CD4-positive, alpha-beta T cell treated with Interleukin-15 for 1 hour (primary cell): Measurements from ENCODE around the gene WNT5B.

Experiments used
- DNase-seq: peaks from one replicate; pipeline ENCODE4 v3.0.0-alpha.2; 2020

The WNT5B gene

DNA sequence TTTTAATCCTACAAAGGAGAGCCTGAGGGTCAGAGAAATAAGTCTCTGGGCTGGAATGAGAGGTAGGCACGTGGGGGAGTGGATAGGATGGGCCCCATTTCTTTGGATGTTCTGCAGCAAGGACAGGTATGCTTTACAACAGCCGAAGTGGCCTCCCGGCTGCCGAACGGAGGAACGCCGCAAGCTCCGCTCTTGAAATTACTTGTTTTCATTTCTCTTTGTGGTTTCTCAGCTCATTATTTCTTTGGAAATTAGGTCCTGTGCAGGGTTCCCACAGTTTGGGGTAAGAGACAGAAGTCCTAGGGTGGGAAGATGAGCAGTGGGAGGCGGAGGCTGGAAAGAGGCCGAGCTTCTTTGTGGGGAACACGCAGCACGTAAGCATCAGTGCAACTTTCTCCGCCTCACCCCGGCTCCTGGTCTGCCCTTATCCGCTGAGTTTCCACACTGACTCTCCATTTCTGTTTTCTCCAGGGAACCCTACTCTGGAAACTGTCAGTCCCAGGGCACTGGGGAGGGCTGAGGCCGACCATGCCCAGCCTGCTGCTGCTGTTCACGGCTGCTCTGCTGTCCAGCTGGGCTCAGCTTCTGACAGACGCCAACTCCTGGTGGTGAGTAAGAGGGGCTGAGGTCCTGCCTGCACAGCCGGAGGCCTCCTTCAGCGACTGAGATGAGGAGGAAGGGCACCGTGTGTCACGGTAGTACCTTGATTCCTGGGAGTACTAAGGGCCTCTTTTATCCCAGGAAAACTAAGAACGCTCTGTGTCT lies 2.0 kb downstream of the WNT5B start:
- no peak for DNase-seq

DNA sequence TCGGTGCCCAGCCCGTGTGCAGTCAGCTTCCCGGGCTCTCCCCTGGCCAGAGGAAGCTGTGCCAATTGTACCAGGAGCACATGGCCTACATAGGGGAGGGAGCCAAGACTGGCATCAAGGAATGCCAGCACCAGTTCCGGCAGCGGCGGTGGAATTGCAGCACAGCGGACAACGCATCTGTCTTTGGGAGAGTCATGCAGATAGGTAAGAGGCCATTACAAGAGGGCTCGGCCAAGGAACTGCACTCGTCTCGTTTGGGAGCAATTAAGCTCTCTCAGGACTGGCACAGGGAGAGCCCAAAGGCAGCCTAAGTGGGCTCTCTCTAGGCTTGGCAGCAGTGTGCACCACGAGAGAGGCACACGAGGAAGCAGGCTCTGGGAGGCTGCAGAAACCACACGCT lies 3.7 kb downstream of the WNT5B start:
- no peak for DNase-seq

DNA sequence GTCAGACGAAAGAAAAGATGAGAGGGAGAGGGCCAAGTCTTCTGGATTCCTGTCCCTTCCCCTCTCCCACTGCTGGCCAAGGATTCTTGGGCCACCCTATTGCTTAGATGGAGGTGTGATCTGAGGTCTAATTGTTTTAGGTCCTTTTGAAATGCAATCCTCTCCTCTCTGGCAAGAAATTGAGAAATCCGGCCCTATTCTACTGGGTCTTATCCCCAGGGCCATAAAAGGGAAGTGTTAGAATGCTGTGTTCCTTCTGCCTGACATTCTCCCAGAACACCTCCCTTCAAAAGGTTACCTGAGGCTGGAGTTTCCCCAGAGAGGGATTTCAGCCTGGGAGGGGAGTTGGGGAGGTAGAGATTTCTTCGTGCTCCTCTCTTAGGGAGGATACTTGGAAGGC lies 4.4 kb downstream of the WNT5B start:
- DNase-seq = no peak

DNA sequence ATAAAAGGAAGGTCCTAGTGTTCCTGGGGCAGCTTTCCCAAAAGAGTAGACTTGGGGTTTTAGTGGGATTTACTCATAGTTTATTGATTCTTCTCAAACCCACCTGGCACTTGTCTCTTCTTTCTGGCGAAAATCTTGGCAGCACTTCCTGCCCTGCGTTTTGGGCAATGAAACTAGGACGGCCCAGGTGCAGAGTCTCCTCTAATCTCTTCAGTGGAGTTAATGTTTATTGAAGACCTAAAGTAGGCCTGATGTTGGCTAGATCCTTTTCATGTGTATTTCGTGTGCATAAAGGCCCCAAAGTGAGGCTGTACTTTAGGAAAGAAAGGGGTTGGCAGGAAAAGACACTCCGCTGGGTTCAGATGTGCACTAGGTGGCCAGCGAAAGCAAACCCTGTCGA lies 5.1 kb downstream of the WNT5B start:
- DNase-seq = no peak

DNA sequence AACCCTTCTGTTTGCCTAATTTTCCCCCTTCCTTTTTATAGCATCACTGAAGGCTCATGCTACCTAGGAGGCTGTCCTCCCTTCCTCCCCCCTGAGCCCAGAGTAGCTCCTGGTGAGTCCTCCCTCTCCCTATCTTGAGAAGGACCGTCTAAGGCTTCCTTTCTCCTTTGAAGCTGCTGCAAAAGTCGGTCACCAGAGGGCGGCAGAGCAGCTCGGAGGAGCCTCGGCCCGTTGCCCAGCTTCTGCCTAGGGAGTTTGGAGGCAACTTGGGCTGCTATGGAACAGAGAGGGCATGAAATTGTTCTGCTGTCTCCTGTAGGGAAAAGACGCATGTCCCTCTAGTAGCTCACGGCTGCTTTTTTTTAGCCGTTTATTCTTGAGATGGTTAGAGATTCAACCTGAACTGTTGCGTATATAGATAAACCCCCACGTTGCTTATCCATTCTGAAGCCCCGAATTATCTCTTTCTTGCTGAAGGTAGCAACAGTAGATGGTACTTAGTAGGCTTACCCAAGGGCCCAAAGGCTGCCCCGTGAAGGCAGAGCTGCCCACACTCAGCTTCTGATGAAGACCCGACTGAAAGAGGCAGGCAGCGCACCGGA lies 5.7 kb downstream of the WNT5B start:
- peak; percentile 58 for DNase-seq

DNA sequence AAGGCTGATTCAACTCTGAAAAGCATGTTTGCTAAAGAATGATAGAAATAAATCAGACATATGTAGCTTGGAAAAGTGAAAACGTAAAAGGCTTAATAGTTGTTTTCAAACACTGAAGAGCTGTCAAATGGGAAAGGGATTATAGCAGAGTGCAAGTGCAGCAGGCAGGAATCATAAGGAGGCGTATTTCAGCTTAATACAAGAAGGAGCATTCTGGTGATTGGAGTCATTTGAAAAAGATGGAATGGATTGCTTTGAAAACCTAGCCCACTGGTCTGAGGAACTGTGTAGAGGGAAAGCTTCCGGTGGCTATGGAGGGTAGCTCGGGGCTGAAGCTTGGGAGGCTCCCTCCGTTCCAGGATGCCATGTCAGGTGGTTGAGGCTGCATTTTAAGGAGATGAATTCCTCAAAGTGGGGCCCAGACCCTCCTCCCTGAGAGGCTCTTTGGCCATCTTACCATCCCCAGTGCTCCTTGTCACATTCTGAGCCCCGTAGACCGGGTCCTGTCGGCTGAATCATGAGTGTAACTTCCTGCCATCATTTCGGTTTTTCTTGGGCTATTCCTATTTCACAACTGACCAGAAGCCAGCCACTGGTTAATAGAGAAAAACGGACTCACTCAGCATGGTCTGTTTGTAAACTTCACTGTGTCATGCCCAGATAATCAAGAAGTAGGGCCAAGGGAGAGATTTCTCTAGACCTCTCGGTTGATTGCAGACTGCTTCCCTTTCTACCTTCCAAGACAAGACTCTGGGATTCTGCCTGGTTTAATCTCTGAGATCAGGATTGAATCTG lies 6.5 kb downstream of the WNT5B start:
- peak; percentile 19 for DNase-seq

DNA sequence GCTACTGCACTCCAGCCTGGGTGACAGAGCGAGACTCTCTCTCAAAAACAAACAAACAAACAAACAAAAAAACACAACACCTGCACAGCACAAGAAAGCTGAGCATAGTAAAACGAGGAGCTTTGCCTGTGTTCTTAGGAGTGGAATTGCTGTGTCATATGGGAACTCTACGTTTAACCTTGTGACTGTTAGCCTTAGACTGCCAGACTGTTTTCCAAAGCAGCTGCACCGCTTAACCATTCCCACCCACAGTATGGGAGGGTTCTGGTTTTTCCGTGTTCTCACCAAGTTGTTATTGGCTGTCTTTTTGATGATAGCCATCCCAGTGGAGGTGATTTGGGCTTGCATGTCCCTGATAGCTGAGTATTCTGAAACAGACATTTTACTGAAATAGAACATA lies 9.2 kb downstream of the WNT5B start:
- no peak for DNase-seq

DNA sequence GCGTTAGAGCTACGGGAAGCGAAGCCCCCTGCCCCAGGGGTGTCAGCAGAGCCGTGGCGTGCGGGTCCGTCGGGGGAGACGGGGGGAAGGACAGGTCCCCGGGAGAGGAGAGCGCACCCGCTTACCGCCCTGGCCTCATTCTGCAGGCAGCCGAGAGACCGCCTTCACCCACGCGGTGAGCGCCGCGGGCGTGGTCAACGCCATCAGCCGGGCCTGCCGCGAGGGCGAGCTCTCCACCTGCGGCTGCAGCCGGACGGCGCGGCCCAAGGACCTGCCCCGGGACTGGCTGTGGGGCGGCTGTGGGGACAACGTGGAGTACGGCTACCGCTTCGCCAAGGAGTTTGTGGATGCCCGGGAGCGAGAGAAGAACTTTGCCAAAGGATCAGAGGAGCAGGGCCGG lies 10.5 kb downstream of the WNT5B start:
- no peak for DNase-seq

DNA sequence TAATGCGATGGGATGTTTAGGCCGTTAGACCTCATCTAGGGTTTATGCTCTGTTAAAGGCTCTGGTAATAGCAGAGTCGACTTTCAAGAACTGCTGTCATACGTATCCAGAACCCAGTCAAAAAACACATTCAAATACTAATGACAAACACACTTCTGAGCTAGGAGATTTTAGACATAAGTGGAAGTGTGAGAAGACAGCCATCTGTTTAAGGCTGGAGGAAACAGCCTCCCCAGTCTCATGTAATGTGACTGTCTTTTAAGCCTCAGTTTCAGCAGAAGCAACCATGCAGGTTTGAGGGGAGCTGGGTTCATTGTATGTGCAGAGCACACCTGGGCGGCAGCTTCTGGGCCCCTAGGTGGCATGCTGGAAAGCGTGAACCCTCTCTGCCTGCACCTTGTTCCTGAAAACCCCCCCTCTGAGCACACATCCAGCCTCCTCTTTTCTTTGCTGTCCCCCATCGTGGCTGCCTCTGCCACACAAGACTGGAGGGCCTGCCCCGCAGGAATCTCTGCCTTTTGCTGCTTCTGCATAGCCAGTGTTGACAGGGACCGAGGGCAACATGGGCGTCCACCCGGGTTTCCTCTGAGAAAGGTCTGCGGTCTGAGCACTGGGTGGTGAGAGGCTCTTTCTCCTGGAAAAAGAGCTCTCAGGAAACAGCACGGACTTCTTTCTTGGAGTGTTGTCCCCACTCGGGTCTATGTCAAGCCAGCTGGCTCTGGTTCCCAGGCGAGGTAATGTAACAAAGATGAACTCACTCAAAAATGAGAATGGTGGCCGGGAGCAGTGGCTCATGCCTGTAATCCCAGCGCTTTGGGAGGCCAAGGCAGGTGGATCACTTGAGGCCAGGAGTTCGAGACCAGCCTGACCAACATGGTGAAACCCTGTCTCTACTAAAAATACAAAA lies 11.6 kb downstream of the WNT5B start:
- DNase-seq = no peak

DNA sequence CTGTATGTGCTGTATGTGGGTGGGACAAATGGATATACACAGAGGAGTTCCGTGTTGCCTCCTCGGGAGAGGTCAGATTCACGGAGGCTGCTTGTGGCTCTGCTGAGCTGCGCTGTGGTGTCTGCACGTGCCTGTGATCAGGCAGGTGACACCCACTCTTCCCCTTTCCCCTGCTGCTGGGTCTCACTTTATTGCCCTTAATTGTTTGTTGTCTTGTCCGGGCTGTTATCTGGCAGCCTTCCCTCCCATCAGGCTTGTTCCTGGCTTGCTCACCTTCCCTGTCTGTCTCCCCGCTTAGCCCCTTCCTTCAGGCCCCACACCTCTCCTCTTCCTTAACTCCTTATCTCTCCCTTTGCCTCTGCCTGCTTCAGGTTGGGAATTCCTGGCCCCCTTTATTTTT lies 13.5 kb downstream of the WNT5B start:
- no peak for DNase-seq

DNA sequence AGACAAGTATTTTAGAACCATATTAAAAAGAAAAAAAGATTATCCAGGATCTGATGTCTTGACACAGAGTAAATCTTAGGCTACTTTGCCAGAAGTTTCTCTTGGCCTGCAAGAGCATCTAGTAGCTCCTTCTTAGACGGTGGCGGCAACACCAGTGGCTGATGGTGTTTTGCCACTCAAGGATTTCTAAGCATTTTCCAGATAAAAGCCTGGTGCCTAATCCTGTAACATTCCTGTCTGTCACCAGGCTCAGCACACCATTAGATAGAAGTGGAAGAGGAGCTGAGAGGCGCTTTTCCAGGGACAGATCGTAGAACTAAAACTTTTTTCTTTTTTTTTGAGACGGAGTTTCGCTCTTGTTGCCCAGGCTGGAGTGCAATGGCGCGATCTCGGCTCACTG lies 14.0 kb downstream of the WNT5B start:
- no peak for DNase-seq

DNA sequence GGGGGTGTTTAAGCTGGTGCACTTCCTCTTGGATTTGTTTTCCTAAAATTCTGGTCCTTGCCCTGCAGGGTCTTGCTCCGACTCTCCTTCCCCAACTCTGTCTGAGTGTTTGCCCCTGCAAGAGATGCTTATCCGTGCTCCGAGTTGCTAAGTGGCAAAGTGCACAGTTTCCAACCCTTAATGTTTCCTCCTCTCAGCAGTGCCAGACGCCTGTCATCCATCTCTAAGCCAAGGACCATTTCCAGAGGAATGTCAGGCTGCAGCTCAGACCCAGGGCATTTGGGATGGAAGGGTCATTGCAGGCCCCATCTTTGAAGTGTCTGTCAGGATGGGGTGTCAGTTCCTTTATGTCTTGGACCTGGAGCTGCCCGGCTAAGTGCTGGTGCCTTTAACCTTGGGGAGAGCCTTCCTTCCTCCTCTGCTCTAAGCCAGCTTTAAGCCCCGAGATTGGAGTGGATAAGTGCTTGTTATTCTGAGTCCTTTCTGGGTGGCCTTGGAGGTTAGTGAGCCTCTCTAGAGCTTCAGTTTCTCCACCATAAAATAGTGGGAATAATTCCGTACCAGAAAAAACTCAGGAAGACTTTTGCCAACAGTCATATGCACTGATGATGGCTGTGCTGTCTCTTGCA lies 15.0 kb downstream of the WNT5B start:
- no peak for DNase-seq

DNA sequence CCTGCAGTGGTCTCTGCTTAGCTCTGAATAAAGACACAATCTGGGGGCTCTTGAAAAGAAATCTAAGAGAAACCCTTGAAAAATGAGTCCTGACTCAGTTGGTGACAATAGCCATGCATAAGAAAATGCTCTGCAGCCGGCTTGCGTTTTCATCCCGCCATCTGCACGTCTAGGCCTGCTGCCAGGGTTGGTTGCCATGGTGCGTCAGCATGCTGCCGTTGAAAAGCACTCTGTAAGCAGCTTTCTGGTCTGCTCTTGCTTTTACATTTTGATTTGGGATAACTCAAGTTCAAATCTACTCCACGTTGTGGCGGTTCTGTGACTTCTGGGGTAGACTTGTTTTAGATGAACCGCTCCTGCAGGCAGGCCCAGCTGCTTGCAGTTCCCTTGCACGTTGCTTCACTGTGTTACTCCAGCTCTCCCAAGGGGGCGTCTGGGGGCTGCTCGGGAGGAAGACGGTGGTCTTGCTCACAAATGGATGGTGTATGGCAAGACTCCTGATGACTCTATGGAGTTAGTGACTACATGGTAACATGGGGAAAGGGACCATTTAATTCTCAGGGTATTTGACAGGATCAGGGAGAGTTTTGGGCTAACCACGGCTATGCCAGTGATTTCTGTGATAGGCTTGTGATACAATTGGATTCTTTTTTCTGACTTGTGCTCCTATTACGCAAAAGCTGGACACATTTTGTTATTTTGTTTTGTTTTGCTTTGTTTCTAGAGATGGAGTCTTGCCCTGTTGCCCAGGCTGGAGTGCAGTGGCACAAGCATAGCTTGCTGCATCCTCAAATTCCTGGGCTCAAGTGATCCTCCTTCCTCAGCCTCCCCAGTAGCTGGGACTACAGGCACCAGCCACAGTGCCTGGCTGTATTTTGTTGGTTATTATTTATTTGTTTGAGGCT lies 15.8 kb downstream of the WNT5B start:
- DNase-seq = no peak

DNA sequence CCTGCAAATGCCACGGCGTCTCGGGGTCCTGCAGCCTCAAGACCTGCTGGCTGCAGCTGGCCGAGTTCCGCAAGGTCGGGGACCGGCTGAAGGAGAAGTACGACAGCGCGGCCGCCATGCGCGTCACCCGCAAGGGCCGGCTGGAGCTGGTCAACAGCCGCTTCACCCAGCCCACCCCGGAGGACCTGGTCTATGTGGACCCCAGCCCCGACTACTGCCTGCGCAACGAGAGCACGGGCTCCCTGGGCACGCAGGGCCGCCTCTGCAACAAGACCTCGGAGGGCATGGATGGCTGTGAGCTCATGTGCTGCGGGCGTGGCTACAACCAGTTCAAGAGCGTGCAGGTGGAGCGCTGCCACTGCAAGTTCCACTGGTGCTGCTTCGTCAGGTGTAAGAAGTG lies 16.8 kb downstream of the WNT5B start:
- DNase-seq = no peak

DNA sequence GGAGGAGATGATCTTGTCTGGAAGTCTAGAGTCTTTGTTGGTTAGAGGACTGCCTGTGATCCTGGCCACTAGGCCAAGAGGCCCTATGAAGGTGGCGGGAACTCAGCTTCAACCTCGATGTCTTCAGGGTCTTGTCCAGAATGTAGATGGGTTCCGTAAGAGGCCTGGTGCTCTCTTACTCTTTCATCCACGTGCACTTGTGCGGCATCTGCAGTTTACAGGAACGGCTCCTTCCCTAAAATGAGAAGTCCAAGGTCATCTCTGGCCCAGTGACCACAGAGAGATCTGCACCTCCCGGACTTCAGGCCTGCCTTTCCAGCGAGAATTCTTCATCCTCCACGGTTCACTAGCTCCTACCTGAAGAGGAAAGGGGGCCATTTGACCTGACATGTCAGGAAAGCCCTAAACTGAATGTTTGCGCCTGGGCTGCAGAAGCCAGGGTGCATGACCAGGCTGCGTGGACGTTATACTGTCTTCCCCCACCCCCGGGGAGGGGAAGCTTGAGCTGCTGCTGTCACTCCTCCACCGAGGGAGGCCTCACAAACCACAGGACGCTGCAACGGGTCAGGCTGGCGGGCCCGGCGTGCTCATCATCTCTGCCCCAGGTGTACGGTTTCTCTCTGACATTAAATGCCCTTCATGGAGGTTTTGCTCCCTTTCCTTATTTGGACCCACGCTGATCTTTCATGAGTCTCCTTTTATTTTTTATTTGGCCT lies 17.7 kb downstream of the WNT5B start:
- DNase-seq = no peak

DNA sequence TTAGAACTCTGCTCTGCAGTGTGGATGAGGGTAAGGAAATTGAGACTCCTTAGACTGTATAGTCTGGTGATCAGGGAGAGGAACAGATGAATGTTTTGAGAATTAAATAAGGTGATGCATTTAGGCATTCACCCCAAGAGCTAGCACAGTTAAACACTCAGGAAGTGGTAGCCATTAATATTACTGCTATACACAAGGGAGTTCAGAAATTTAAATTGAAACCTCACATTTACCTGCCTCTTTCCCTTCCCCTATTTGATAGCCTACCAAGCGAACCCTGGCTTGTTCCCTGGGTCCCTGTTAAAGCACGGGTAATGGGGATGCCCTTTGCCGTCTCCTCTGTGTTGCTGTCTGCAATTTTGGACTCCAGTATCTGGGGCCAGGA lies 18.2 kb downstream of the WNT5B start:
- DNase-seq = no peak

DNA sequence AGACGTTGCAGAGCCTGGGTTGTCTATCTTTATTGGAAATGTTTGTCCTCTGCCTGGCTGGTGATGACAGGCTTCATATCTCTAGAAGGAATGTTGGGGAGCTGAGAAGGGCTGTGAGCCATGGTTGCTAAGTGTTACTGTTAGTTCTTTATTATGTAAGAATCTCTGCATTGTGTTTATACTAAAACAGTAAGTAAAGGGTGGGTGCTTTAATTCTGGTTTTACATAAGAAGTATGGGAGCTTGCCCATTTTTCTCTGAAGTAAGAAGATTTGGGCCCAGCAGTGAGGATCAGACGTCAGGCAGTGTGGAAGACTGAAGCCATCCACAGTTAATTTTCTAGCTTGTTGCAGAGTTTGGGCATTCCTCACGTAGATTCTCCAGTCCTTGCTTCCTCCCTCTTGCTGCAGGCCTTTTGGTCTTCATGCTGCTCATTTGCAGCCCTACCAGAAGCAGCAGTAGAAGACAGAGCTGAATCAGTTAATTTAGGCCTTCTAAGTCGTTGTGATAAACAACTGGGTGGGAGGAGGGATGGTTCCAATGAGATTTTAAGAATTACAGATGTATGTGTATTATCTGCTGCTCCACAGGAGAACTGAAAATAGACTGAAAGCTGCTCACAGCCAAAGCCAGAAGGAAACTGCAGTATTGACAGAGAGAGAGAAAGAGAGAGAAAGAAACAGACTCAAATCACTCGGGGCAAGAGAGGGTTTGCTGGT lies 21.4 kb downstream of the WNT5B start:
- DNase-seq = no peak

DNA sequence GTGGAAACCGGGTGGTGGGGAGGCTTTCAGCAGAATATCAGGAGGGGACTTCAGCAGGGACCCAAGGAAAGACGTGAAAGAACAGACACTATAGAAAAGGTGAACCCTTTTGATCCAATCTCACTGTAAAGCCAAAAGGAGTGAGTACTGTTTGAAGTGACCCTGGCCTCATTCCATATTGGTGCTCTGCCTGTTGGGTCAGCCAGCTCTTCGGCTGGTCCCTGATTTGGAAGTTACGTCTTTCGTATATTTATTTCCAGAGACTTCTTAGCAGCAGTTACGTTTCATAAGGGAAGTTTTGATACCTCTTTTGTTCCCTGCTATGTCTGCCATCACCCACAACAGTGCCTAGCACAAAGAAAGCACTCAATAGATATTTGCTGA lies 21.9 kb downstream of the WNT5B start:
- no peak for DNase-seq

DNA sequence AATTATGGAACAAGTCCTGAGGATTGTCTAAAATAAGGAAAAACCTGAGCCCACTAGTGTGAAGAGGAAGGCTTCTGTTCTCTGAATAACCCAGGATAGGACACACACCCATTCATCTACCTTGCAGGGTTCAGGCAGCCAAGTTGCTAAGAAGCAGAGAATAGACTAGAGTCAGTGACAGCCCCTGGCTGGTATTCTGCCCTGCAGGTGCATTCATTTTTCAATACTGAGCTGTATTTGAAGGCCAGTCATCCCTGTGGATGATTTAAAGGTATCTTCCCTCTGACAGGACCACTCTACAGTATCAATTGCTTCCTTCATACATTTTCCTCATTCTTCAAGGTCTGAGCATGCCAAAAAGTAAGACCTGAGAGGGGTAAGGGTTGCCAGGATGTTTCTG lies 22.9 kb downstream of the WNT5B start:
- no peak for DNase-seq

DNA sequence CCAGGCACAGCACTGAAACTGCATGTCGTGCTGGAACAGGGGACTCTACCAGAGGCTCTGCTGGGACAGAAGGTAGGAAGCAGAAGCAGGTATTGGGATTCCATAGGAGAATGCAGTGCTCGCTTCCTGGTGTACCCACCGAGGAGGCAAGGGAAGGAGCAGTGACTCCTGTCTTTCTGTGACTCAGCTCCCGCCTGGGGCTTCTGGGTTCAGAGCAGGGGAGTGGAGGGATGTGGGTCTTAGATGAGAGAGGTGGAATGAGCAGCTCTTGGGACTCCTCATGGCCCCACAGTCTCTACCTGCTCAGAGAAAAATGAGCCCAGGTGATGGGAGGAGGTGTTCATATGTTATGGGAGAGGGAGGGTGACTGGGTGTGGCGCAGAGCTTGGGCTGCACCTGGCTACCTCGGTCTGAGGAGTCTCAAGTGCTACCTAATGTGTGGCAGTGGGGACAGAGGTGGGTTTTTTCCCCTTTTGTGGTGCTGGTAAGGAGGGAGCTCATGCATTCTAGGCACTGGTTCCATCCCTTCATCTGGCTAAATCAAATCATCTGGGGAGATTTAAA lies 26.3 kb downstream of the WNT5B start:
- DNase-seq = no peak
